Suprapubic skin (tissue), 4 donors: Measurements from ENCODE around the gene PARP1. TPM values are rescaled to one million over a fixed set of nuclear protein-coding genes. Genes with fewer than 3 reads are reported as not detected.

Experiments
- DNase-seq, 2 donors: peaks; one replicate each; pipeline ENCODE4 v3.0.0-alpha.2; 2019; ENCODE audit warnings: low spot score in 2 of 2
- H3K27ac ChIP-seq: fragments of 200-600 bp; sonication (generic); one replicate; pipeline ENCODE4 v1.5.1; 2019
- H3K27me3 ChIP-seq: fragments of 200-600 bp; sonication (generic); one replicate; pipeline ENCODE4 v1.5.1; 2019
- H3K36me3 ChIP-seq: fragments of 200-600 bp; sonication (generic); one replicate; pipeline ENCODE4 v1.5.1; 2019
- H3K4me1 ChIP-seq: fragments of 200-600 bp; sonication (generic); one replicate; pipeline ENCODE4 v1.5.1; 2019
- H3K4me3 ChIP-seq: fragments of 200-600 bp; sonication (generic); one replicate; pipeline ENCODE4 v1.5.1; 2019; ENCODE audit warnings: mild to moderate bottlenecking
- H3K9me3 ChIP-seq: fragments of 200-600 bp; sonication (generic); one replicate; pipeline ENCODE4 v1.5.1; 2019
- CTCF ChIP-seq, 2 donors: fragments of 200-600 bp in 1 of 2; fragments of 450-650 bp in 1 of 2; sonication (generic) in 1 of 2; IDR thresholded peaks; one replicate each; pipeline ENCODE4 v1.5.1; 2016 to 2019; ENCODE audit warnings: antibody characterized with exemption in 2 of 2, mild to moderate bottlenecking in 1 of 2, moderate library complexity in 1 of 2
- EP300 ChIP-seq: sonication (generic); formaldehyde crosslinking; IDR thresholded peaks from one replicate; pipeline ENCODE4 v1.6.1; 2017; ENCODE audit warnings: antibody characterized with exemption
- POLR2A ChIP-seq, 2 donors: fragments of 450-650 bp; IDR thresholded peaks; one replicate each; pipeline ENCODE4 v1.6.1; 2017; ENCODE audit warnings: antibody characterized with exemption in 2 of 2, mild to moderate bottlenecking in 2 of 2, moderate library complexity in 2 of 2
- POLR2AphosphoS5 ChIP-seq, 3 donors: sonication (generic); formaldehyde crosslinking; IDR thresholded peaks; one replicate each; pipeline ENCODE4 v1.6.1; 2017; ENCODE audit warnings: antibody characterized with exemption in 3 of 3
- WGBS: methylation state at CpG from one replicate; pipeline ENCODE4 v1.1.5; 2018; 5-methylcytosine and 5-hydroxymethylcytosine counted together
- total RNA-seq, 4 donors: library from RNA; depleted of rRNA; stranded (reverse); fragments of >200 nt; gene quantifications; one replicate each; pipeline ENCODE4 v1.1.0, GENCODE V29; 2016

Gene PARP1
- total RNA-seq, 4 donors from 2014 or later: 55.7 to 70.0 (median 60.6) TPM

DNA sequence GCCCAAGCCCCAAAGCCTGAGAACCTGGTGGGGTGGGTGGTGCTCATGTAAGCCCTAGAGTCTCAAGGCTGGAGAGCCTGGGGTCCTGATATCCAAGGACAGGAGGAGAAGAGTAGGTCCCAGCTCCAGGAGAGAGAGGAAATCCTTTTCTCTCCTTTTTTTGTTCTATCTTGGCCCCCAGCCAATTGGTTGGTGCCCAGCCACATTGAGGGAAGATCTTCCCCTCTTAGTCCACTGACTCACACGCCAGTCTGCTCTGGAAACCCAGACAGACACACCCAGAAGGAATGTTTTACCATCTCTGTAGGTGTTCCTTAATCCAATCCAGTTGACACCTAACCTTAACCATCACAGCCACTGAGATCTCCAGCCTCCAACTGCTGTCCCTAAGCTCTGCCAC is 82.7 kb downstream of the PARP1 start:
- TF ChIP-seq EP300 (no peak), CTCF (IDR thresholded peaks at IDR 0.05) (no peak), POLR2A (IDR thresholded peaks at IDR 0.05) (no peak), POLR2AphosphoS5 (IDR thresholded peaks at IDR 0.05) (no peak)
- no peak overlapping the region for H3K27ac ChIP-seq
- DNase-seq: no peak
- 14% methylated on average over 1 of the region's 1 CpG for WGBS
- peaks cover 8% of the 10 kb centered on the region for H3K27me3 ChIP-seq
- no peaks in the 10 kb centered on the region for H3K4me1 ChIP-seq
- H3K4me3 ChIP-seq: no peak overlapping the region
- no peaks in the 10 kb centered on the region for H3K36me3 ChIP-seq
- H3K9me3 ChIP-seq: no peaks in the 10 kb centered on the region

- no peak overlapping the region for H3K27ac ChIP-seq
- H3K36me3 ChIP-seq: no peaks in the 10 kb centered on the region
- H3K9me3 ChIP-seq: no peaks in the 10 kb centered on the region
- no peak for TF ChIP-seq POLR2A (IDR thresholded peaks at IDR 0.05)
- TF ChIP-seq CTCF (IDR thresholded peaks at IDR 0.05): no peak
- no peak for TF ChIP-seq EP300
- no peak for TF ChIP-seq POLR2AphosphoS5 (IDR thresholded peaks at IDR 0.05)
- DNase-seq: no peak
- no peaks in the 10 kb centered on the region for H3K4me1 ChIP-seq
- H3K27me3 ChIP-seq: peaks cover 8% of the 10 kb centered on the region
- H3K4me3 ChIP-seq: no peak overlapping the region
Observed at GRCh38 chr1:226324479-226324878, 83.4 kb downstream of the PARP1 start.

GRCh38 chr1:226322986-226323385 is 84.9 kb downstream of the PARP1 start:
- no peak overlapping the region for H3K4me3 ChIP-seq
- H3K27me3 ChIP-seq: peaks cover 8% of the 10 kb centered on the region
- 94% methylated on average over 3 of the region's 3 CpGs for WGBS
- TF ChIP-seq CTCF (IDR thresholded peaks at IDR 0.05) (no peak), EP300 (no peak), POLR2AphosphoS5 (IDR thresholded peaks at IDR 0.05) (no peak), POLR2A (IDR thresholded peaks at IDR 0.05) (no peak)
- H3K27ac ChIP-seq: no peak overlapping the region
- H3K4me1 ChIP-seq: no peaks in the 10 kb centered on the region
- H3K36me3 ChIP-seq: no peaks in the 10 kb centered on the region
- DNase-seq: no peak
- no peaks in the 10 kb centered on the region for H3K9me3 ChIP-seq

DNA sequence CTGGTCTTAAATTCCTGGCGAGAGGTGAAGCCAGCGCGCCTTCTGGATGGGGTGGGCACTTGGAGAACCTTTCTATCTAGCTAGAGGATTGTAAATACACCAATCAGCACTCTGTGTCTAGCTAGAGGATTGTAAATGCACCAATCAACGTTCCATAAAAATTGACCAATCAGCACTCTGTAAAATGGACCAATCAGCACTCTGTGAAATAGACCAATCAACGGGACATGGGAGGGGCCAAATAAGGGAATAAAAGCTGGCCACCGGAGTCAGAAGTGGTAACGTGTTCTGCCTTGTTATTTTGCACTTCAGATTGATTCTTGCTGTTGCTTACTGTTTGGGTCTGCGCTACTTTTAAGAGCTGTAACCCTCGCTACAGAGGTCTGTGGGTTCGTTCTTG is 87.0 kb downstream of the PARP1 start:
- Histone ChIP-seq H3K4me3 (no peak overlapping the region), H3K27ac (no peak overlapping the region), H3K4me1 (no peaks in the 10 kb centered on the region), H3K27me3 (peaks cover 8% of the 10 kb centered on the region), H3K9me3 (no peaks in the 10 kb centered on the region), H3K36me3 (no peaks in the 10 kb centered on the region)
- DNase-seq: no peak
- WGBS: 93% methylated on average over 10 of the region's 10 CpGs
- TF ChIP-seq POLR2A (IDR thresholded peaks at IDR 0.05) (no peak), CTCF (IDR thresholded peaks at IDR 0.05) (no peak), POLR2AphosphoS5 (IDR thresholded peaks at IDR 0.05) (no peak), EP300 (no peak)

DNA sequence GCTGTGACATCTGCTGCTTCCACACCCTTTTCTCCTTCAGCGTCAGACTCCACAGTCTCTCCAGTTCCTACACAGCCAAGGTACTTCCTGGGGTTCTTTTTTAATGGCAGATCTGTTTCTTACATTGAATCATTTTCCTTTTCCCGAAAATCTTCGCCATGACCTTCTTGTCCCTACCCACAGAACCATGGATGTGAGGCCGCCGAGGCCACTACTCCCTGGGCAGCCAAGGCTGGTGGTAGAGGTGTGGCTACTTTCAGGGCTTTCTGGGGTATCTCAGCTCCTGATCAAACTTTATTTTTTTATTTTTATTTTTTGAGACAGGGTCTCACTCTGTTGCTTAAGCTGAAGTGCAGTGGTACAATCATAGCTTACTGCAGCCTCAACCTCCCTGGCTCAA is 89.4 kb downstream of the PARP1 start:
- DNase-seq: no peak
- Histone ChIP-seq H3K4me1 (no peaks in the 10 kb centered on the region), H3K36me3 (no peaks in the 10 kb centered on the region), H3K27me3 (peaks cover 8% of the 10 kb centered on the region), H3K9me3 (no peaks in the 10 kb centered on the region), H3K27ac (no peak overlapping the region), H3K4me3 (no peak overlapping the region)
- no peak for TF ChIP-seq POLR2A (IDR thresholded peaks at IDR 0.05)
- TF ChIP-seq POLR2AphosphoS5 (IDR thresholded peaks at IDR 0.05): no peak
- TF ChIP-seq EP300: no peak
- no peak for TF ChIP-seq CTCF (IDR thresholded peaks at IDR 0.05)
- 95% methylated on average over 5 of the region's 5 CpGs for WGBS
